Activated CD8-positive, alpha-beta T cell treated with anti-CD3 and anti-CD28 coated beads for 36 hours (primary cell): ENCODE measurements around the gene ZC3H14. TPM values are rescaled to one million over a fixed set of nuclear protein-coding genes. Genes with fewer than 3 reads are reported as not detected.

Source experiments
- ATAC-seq: fragments of 200-7000 bp; cut with Tn5 transposase; one replicate; pipeline ENCODE4 v1.10.0; 2021; ENCODE audit warnings: mild to moderate bottlenecking, moderate library complexity
- CTCF ChIA-PET: fragments of 350-600 bp; sonication (Branson Sonifier 250); formaldehyde crosslinking; loops from one replicate; lab custom pipeline; 2021; ENCODE audit warnings: antibody characterized with exemption; lab: Charles Lee
- POLR2A ChIA-PET: fragments of 350-600 bp; sonication (Branson Sonifier 250); formaldehyde crosslinking; loops from one replicate; lab custom pipeline; 2021; ENCODE audit warnings: antibody characterized with exemption; lab: Charles Lee
- DNase-seq: peaks from one replicate; pipeline ENCODE4 v3.0.0-alpha.2; 2020
- H3K27ac Mint-ChIP-seq: one replicate; pipeline ENCODE4 v1.8.0; 2021; ENCODE audit warnings: mild to moderate bottlenecking, mixed read lengths
- H3K27me3 Mint-ChIP-seq: one replicate; pipeline ENCODE4 v1.8.0; 2021; ENCODE audit warnings: mixed read lengths
- H3K36me3 Mint-ChIP-seq: one replicate; pipeline ENCODE4 v1.8.0; 2021; ENCODE audit warnings: low read depth, mixed read lengths
- H3K4me1 Mint-ChIP-seq: one replicate; pipeline ENCODE4 v1.8.0; 2021; ENCODE audit warnings: low read depth, mixed read lengths
- H3K4me3 Mint-ChIP-seq: one replicate; pipeline ENCODE4 v1.8.0; 2021; ENCODE audit warnings: mild to moderate bottlenecking, moderate library complexity, mixed read lengths
- H3K9me3 Mint-ChIP-seq: one replicate; pipeline ENCODE4 v1.8.0; 2021; ENCODE audit warnings: mixed read lengths
- CTCF ChIP-seq: fragments of 200-600 bp; IDR thresholded peaks from one replicate; pipeline ENCODE4 v1.8.0; 2022; ENCODE audit warnings: antibody characterized with exemption, mild to moderate bottlenecking
- intact Hi-C: fragments of 100-400 bp; cut with micrococcal nuclease; formaldehyde crosslinking; loops from one replicate; pipeline ENCODE4 v1.10.0; 2022
- total RNA-seq, 2 experiments: library from RNA; stranded (reverse); gene quantifications; one replicate each; pipeline ENCODE4 v1.2.3, GENCODE V29; 2021

Gene ZC3H14
- total RNA-seq, 2 experiments from 2014 or later: 43.9 to 50.3 TPM

GRCh38 chr14:88631091-88631490 is 68.3 kb downstream of the ZC3H14 start:
- ATAC-seq: no peak
- POLR2A ChIA-PET: interaction anchor here (0.7 kb wide), 1 partner anchor 922 kb away, joined by 3 read pairs; no protein-coding TSS in a partner anchor
- no peaks in the 10 kb centered on the region for H3K27me3 Mint-ChIP-seq
- no peaks in the 10 kb centered on the region for H3K4me1 Mint-ChIP-seq
- CTCF ChIA-PET: interaction anchor here (0.6 to 1.3 kb wide), 2 partner anchors 13 to 37 kb away, joined by 3 read pairs; no protein-coding TSS in a partner anchor
- peaks cover 2% of the 10 kb centered on the region for H3K36me3 Mint-ChIP-seq
- H3K4me3 Mint-ChIP-seq: no peak overlapping the region
- H3K27ac Mint-ChIP-seq: no peak overlapping the region
- no peak for DNase-seq
- TF ChIP-seq CTCF: no peak
- intact Hi-C loops: no loop called here
- no peaks in the 10 kb centered on the region for H3K9me3 Mint-ChIP-seq

GRCh38 chr14:88632512-88632911 is 69.7 kb downstream of the ZC3H14 start:
- no peak for TF ChIP-seq CTCF
- Mint-ChIP-seq H3K9me3 (no peaks in the 10 kb centered on the region), H3K4me1 (no peaks in the 10 kb centered on the region), H3K36me3 (peaks cover 6% of the 10 kb centered on the region), H3K27ac (no peak overlapping the region), H3K27me3 (no peaks in the 10 kb centered on the region), H3K4me3 (no peak overlapping the region)
- DNase-seq (no peak), ATAC-seq (no peak)
- POLR2A ChIA-PET: no interaction called here
- intact Hi-C loops: no loop called here
- CTCF ChIA-PET: interaction anchor here (1.3 kb wide), 1 partner anchor 14 kb away, joined by 3 read pairs; no protein-coding TSS in a partner anchor

- peaks cover 41% of the 10 kb centered on the region for H3K36me3 Mint-ChIP-seq
- CTCF ChIA-PET: no interaction called here
- H3K27ac Mint-ChIP-seq: no peak overlapping the region
- DNase-seq (no peak), ATAC-seq (no peak)
- peaks cover 13% of the 10 kb centered on the region for H3K9me3 Mint-ChIP-seq
- intact Hi-C loops: no loop called here
- H3K4me3 Mint-ChIP-seq: no peak overlapping the region
- POLR2A ChIA-PET: no interaction called here
- TF ChIP-seq CTCF: no peak
- no peaks in the 10 kb centered on the region for H3K27me3 Mint-ChIP-seq
- no peaks in the 10 kb centered on the region for H3K4me1 Mint-ChIP-seq
Measured at GRCh38 chr14:88639221-88639620, 76.4 kb downstream of the ZC3H14 start.

GRCh38 chr14:88660056-88660455 is 97.2 kb downstream of the ZC3H14 start:
- intact Hi-C loops: no loop called here
- ChIA-PET CTCF (no interaction called here), POLR2A (no interaction called here)
- H3K27me3 Mint-ChIP-seq: no peaks in the 10 kb centered on the region
- ATAC-seq (no peak), DNase-seq (no peak)
- no peaks in the 10 kb centered on the region for H3K4me1 Mint-ChIP-seq
- no peak overlapping the region for H3K27ac Mint-ChIP-seq
- peaks cover 18% of the 10 kb centered on the region for H3K36me3 Mint-ChIP-seq
- no peak overlapping the region for H3K4me3 Mint-ChIP-seq
- TF ChIP-seq CTCF: no peak
- peaks cover 4% of the 10 kb centered on the region for H3K9me3 Mint-ChIP-seq

- ATAC-seq (peak; percentile 84), DNase-seq (peak; percentile 52)
- TF ChIP-seq CTCF: peak; percentile 87
- no peak overlapping the region for H3K4me3 Mint-ChIP-seq
- CTCF ChIA-PET: interaction anchor here (0.6 to 3.1 kb wide), 43 partner anchors 10 to 478 kb away, joined by 3 to 34 read pairs (median 4); partner anchors contain the start of genes EML5 and TTC8
- peaks cover 2% of the 10 kb centered on the region for H3K4me1 Mint-ChIP-seq
- peaks cover 12% of the 10 kb centered on the region for H3K36me3 Mint-ChIP-seq
- POLR2A ChIA-PET: interaction anchor here (0.6 kb wide), 1 partner anchor 32 kb away, joined by 4 read pairs; no protein-coding TSS in a partner anchor
- no peak overlapping the region for H3K27ac Mint-ChIP-seq
- intact Hi-C loops: loop anchor here (5.0 kb wide), 1 partner anchor 200 kb away; no protein-coding TSS in a partner anchor
- H3K9me3 Mint-ChIP-seq: peaks cover 11% of the 10 kb centered on the region
- H3K27me3 Mint-ChIP-seq: no peaks in the 10 kb centered on the region
Measured at GRCh38 chr14:88667555-88668273, 104.9 kb downstream of the ZC3H14 start.
